Neural cell (in vitro differentiated cells): ENCODE measurements around the gene SNRNP25. TPM values are rescaled to one million over a fixed set of nuclear protein-coding genes. Genes with fewer than 3 reads are reported as not detected.

Experiments used
- H2AFZ ChIP-seq: fragments of 200-600, 300-800 bp; sonication (generic), shearing (Covaris generic); 2 replicates; pipeline ENCODE4 v1.6.0; 2014; ENCODE audit warnings: low read depth, mild to moderate bottlenecking, antibody characterized with exemption, low read length, moderate library complexity
- H3F3A ChIP-seq: fragments of 200-600 bp; shearing (Covaris generic); 2 replicates; pipeline ENCODE4 v1.6.1; 2016; ENCODE audit warnings: mild to moderate bottlenecking, moderate library complexity, mixed read lengths, antibody characterized with exemption, low read length; ENCODE audit not compliant: insufficient read depth, poor library complexity, severe bottlenecking
- H3K27ac ChIP-seq: fragments of 200-600, 300-800 bp; sonication (generic), shearing (Covaris generic); 2 replicates; pipeline ENCODE4 v1.5.1; 2014; ENCODE audit warnings: mild to moderate bottlenecking, low read length, moderate library complexity
- H3K27me3 ChIP-seq: fragments of 300-800, 200-600 bp; sonication (generic), shearing (Covaris generic); 2 replicates; pipeline ENCODE4 v1.6.0; 2014; ENCODE audit warnings: mild to moderate bottlenecking, low read depth, low read length, moderate library complexity; ENCODE audit not compliant: insufficient read depth
- H3K36me3 ChIP-seq: fragments of 300-800, 200-600 bp; sonication (generic), shearing (Covaris generic); 2 replicates; pipeline ENCODE4 v1.5.1; 2014; ENCODE audit warnings: mild to moderate bottlenecking, antibody characterized with exemption, low read length, moderate library complexity; ENCODE audit not compliant: insufficient read depth
- H3K4me2 ChIP-seq: fragments of 300-800, 200-600 bp; sonication (generic), shearing (Covaris generic); 2 replicates; pipeline ENCODE4 v1.6.0; 2014; ENCODE audit warnings: mild to moderate bottlenecking, low read length
- H3K4me3 ChIP-seq: fragments of 300-800, 200-600 bp; sonication (generic), shearing (Covaris generic); 2 replicates; pipeline ENCODE4 v1.5.1; 2014; ENCODE audit warnings: mild to moderate bottlenecking, low read length, moderate library complexity
- H3K79me2 ChIP-seq: fragments of 200-600 bp; shearing (Covaris generic); replicated peaks from 2 replicates; pipeline ENCODE4 v1.6.0; 2014; ENCODE audit warnings: mild to moderate bottlenecking, low read length, moderate library complexity; ENCODE audit not compliant: insufficient read depth
- H3K9ac ChIP-seq: fragments of 300-800, 200-600 bp; sonication (generic), shearing (Covaris generic); 2 replicates; pipeline ENCODE4 v1.6.1; 2016; ENCODE audit warnings: mild to moderate bottlenecking, low read length, mixed read lengths
- H3K9me2 ChIP-seq: fragments of 200-600 bp; shearing (Covaris generic); 2 replicates; pipeline ENCODE4 v1.6.1; 2016; ENCODE audit warnings: mild to moderate bottlenecking, low read length, mixed read lengths; ENCODE audit not compliant: insufficient read depth
- H3K9me3 ChIP-seq: fragments of 200-600, 300-800 bp; sonication (generic), shearing (Covaris generic); 2 replicates; pipeline ENCODE4 v1.6.1; 2016; ENCODE audit warnings: mild to moderate bottlenecking, mixed run types, low read length, moderate library complexity, mixed read lengths
- H4K20me1 ChIP-seq: fragments of 200-600 bp; shearing (Covaris generic); 2 replicates; pipeline ENCODE4 v1.6.1; 2016; ENCODE audit warnings: mild to moderate bottlenecking, mixed run types; ENCODE audit not compliant: insufficient read depth
- CTCF ChIP-seq: fragments of 450-650 bp; IDR thresholded peaks from 2 replicates; pipeline ENCODE4 v1.5.1; 2014; ENCODE audit warnings: antibody characterized with exemption, mild to moderate bottlenecking, moderate library complexity; ENCODE audit not compliant: poor library complexity, severe bottlenecking
- EZH2 ChIP-seq: fragments of 200-600, 300-800 bp; shearing (Covaris generic), sonication (generic); IDR thresholded peaks from 2 replicates; pipeline ENCODE4 v1.6.1; 2014; ENCODE audit warnings: antibody characterized with exemption, low read length, borderline replicate concordance, mild to moderate bottlenecking; ENCODE audit not compliant: insufficient read depth, poor library complexity, severe bottlenecking
- MXI1 ChIP-seq: fragments of 450-650 bp; conservative IDR thresholded peaks from 2 replicates; pipeline ENCODE4 v1.6.1; 2014; ENCODE audit warnings: antibody characterized with exemption, mild to moderate bottlenecking; ENCODE audit not compliant: poor library complexity, severe bottlenecking
- POLR2AphosphoS5 ChIP-seq: IDR thresholded peaks from 2 replicates; pipeline ENCODE4 v1.6.1; 2012
- SMC3 ChIP-seq: fragments of 450-650 bp; conservative IDR thresholded peaks from 2 replicates; pipeline ENCODE4 v1.6.1; 2014; ENCODE audit warnings: antibody characterized with exemption, mild to moderate bottlenecking, moderate library complexity; ENCODE audit not compliant: poor library complexity
- TAF1 ChIP-seq: IDR thresholded peaks from 2 replicates; pipeline ENCODE4 v1.6.1; 2012; ENCODE audit warnings: low read depth
- polyA plus RNA-seq: library from polyadenylated mRNA; depleted of rRNA; stranded (reverse); fragments of >200 nt; gene quantifications from 2 replicates; pipeline ENCODE4 v1.2.3, GENCODE V29; 2014
- TF ChIP-seq, protein P1 (sequence below): IDR thresholded peaks from 2 replicates; pipeline ENCODE4 v1.6.1; 2012; ENCODE audit warnings: borderline replicate concordance

The SNRNP25 gene
- polyA plus RNA-seq, 1 donor from 2014 or later = 46.4 TPM

DNA sequence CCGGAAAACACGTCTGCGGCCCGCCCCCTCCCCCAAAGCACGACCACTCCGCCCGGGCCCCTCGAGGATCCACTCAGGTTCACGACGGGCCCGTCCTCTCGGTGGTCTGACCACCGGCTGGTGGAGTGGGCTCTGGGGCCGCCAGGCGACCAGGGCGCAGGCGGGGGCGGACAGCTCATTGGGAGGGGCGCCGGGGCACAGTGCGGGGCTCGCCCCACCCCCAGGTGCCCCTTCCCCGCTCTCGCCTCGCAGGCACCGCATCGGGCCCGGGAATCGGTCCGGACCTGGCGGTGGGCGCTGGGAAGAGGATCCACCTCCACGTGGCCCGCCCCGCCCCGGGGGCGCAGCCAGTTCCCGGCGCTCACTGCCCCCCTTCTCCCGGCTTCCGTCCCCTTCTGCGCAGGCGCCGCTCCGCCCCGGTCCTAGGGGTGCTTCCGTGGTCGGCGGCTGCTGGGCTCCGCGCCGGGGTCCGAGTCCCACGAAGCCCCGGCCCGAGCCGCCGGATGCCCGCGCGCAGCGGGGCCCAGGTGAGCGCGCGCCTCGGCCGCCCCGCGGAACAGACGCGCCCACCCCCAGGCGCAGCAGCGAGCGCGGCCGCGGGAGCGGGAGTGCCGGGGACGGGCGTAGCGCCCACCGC, 24.3 kb downstream of the SNRNP25 start, which contains the start of gene MPG:
Gene MPG, plus strand, starts transcription at position 419 of the 637 bp plus-strand sequence. Its CDS starts 85 bp downstream, at position 504.
- Histone ChIP-seq H3K4me3 (peak within 1 kb of the TSS; percentile 89), H3K4me2 (peak within 1 kb of the TSS; percentile 80), H3K27me3 (peaks cover 4% of the 10 kb centered on the region), H3F3A (no peaks in the 10 kb centered on the region), H3K9me2 (no peaks in the 10 kb centered on the region), H3K36me3 (no peaks in the 10 kb centered on the region), H3K9me3 (no peaks in the 10 kb centered on the region), H3K79me2 (no peaks in the 10 kb centered on the region), H3K27ac (no peak within 1 kb of the TSS), H2AFZ (peak within 1 kb of the TSS; percentile 76), H3K9ac (peak within 1 kb of the TSS; percentile 75), H4K20me1 (no peaks in the 10 kb centered on the region)
- TF ChIP-seq MXI1 (peak; percentile 84), POLR2AphosphoS5 (peak; percentile 72), SMC3 (no peak), CTCF (no peak), EZH2 (no peak), TAF1 (peak; percentile 41)
- TF ChIP-seq, protein P1, sequence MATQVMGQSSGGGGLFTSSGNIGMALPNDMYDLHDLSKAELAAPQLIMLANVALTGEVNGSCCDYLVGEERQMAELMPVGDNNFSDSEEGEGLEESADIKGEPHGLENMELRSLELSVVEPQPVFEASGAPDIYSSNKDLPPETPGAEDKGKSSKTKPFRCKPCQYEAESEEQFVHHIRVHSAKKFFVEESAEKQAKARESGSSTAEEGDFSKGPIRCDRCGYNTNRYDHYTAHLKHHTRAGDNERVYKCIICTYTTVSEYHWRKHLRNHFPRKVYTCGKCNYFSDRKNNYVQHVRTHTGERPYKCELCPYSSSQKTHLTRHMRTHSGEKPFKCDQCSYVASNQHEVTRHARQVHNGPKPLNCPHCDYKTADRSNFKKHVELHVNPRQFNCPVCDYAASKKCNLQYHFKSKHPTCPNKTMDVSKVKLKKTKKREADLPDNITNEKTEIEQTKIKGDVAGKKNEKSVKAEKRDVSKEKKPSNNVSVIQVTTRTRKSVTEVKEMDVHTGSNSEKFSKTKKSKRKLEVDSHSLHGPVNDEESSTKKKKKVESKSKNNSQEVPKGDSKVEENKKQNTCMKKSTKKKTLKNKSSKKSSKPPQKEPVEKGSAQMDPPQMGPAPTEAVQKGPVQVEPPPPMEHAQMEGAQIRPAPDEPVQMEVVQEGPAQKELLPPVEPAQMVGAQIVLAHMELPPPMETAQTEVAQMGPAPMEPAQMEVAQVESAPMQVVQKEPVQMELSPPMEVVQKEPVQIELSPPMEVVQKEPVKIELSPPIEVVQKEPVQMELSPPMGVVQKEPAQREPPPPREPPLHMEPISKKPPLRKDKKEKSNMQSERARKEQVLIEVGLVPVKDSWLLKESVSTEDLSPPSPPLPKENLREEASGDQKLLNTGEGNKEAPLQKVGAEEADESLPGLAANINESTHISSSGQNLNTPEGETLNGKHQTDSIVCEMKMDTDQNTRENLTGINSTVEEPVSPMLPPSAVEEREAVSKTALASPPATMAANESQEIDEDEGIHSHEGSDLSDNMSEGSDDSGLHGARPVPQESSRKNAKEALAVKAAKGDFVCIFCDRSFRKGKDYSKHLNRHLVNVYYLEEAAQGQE = no peak

DNA sequence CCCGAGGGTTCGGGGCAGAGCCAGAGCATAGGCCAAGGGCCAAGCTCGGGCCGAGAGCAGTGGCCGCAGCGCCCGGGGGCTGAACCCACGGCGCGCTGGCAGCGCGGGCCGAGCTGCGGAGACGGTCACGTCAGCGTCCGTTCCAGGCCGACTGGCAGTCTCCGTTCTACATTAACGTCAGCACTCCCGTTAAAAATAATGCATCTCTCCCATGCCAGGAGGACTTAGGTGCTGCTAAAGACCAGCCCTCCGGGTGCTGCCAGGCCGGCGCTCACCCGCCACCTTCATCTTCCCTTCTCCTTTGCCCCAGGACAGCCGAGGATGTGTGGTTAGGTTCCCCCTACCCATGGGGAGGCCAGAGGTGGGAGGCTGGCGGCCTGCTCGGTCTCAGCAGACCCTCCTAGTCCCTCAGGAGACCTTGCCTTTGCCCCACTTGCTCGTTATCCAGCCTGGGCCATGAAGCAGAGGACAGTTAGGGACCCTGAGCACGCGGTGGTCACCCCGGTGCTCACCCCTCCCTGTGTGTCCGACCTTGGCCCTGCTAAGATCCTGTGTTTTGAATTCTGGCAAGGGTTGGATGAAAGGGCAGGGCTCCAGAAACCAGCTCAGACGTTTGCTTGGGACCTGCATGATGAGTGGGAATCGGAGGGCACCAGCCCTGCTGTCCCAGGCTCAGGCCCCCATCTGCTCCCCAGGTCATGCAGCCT, 25.0 kb downstream of the SNRNP25 start:
- no peak overlapping the region for H3K27ac ChIP-seq
- H2AFZ ChIP-seq = no peak overlapping the region

More for the DNA sequence above, 25.0 kb downstream of the SNRNP25 start:
- H3K27me3 ChIP-seq = no peaks in the 10 kb centered on the region
- no peaks in the 10 kb centered on the region for H4K20me1 ChIP-seq
- peak overlapping the region; percentile 89 for H3K4me3 ChIP-seq
- H3K9ac ChIP-seq = peak overlapping the region; percentile 75
- H3K9me3 ChIP-seq = no peaks in the 10 kb centered on the region
- H3K4me2 ChIP-seq = peak overlapping the region; percentile 80
- no peaks in the 10 kb centered on the region for H3K36me3 ChIP-seq
- TF ChIP-seq EZH2 (no peak), SMC3 (no peak), POLR2AphosphoS5 (no peak)
- H3K9me2 ChIP-seq = no peaks in the 10 kb centered on the region
- H3K79me2 ChIP-seq = no peaks in the 10 kb centered on the region
- no peaks in the 10 kb centered on the region for H3F3A ChIP-seq
